ENCODE results near the gene DGAT2L6. TPM values are rescaled to one million over a fixed set of nuclear protein-coding genes. Genes with fewer than 3 reads are reported as not detected.

The DGAT2L6 gene
- total and polyA plus RNA-seq, 10 donors = not detected

- peaks cover 0 to 33% (median 6%) of the 10 kb centered on the region in 6 donors for H3K36me3 ChIP-seq
- no peak overlapping the region for H3K4me3 ChIP-seq
- no peaks in the 10 kb centered on the region for H3K4me1 ChIP-seq
- H3K27ac ChIP-seq = no peak overlapping the region
- no peaks in the 10 kb centered on the region for H3K9me3 ChIP-seq
- no peaks in the 10 kb centered on the region for H3K27me3 ChIP-seq (replicated peaks in 1 of 7)
- no peak for DNase-seq
- intact Hi-C loops (cut with DNase I; ENCODE audit: low total_unique reads) = no loop called here
- TF ChIP-seq POLR2A (IDR thresholded peaks at IDR 0.05) (no peak), CTCF (IDR thresholded peaks at IDR 0.05 in 8 of 11, conservative IDR thresholded peaks at IDR 0.05 in 3 of 11) (no peak), POLR2AphosphoS5 (IDR thresholded peaks at IDR 0.05) (no peak)
- 77 to 93% (median 92%) methylated on average over 3 to 7 of the region's 7 CpGs for WGBS, 5 donors
These were observed 8.0 kb upstream of the DGAT2L6 start for GRCh38 chrX:70169281-70169680.

GRCh38 chrX:70171624-70172023 lies 5.7 kb upstream of the DGAT2L6 start:
- no peak for DNase-seq
- peaks cover 0 to 10% (median 0%) of the 10 kb centered on the region in 6 donors for H3K36me3 ChIP-seq
- no peak overlapping the region for H3K27ac ChIP-seq
- no peaks in the 10 kb centered on the region for H3K27me3 ChIP-seq (replicated peaks in 1 of 7)
- H3K9me3 ChIP-seq = no peaks in the 10 kb centered on the region
- WGBS, 5 donors = 29 to 70% (median 52%) methylated on average over 1 to 2 of the region's 2 CpGs
- no peak overlapping the region for H3K4me3 ChIP-seq
- intact Hi-C loops (cut with DNase I; ENCODE audit: low total_unique reads) = no loop called here
- no peaks in the 10 kb centered on the region for H3K4me1 ChIP-seq
- TF ChIP-seq POLR2A (IDR thresholded peaks at IDR 0.05) = no peak
- TF ChIP-seq POLR2AphosphoS5 (IDR thresholded peaks at IDR 0.05) = no peak
- no peak for TF ChIP-seq CTCF (IDR thresholded peaks at IDR 0.05 in 8 of 11, conservative IDR thresholded peaks at IDR 0.05 in 3 of 11)

- no peak for DNase-seq
- TF ChIP-seq CTCF (IDR thresholded peaks at IDR 0.05 in 8 of 11, conservative IDR thresholded peaks at IDR 0.05 in 3 of 11) = no peak
- no peak for TF ChIP-seq POLR2A (IDR thresholded peaks at IDR 0.05)
- TF ChIP-seq POLR2AphosphoS5 (IDR thresholded peaks at IDR 0.05) = no peak
- H3K27me3 ChIP-seq (replicated peaks in 1 of 7) = no peaks in the 10 kb centered on the region
- H3K9me3 ChIP-seq = no peaks in the 10 kb centered on the region
- no peak overlapping the region for H3K27ac ChIP-seq
- H3K4me1 ChIP-seq = no peaks in the 10 kb centered on the region
- intact Hi-C loops (cut with DNase I; ENCODE audit: low total_unique reads) = no loop called here
- no peak overlapping the region for H3K4me3 ChIP-seq
- WGBS, 5 donors = 65 to 92% (median 87%) methylated on average over 3 of the region's 3 CpGs
- peaks cover 0 to 4% (median 0%) of the 10 kb centered on the region in 6 donors for H3K36me3 ChIP-seq
These were observed 5.1 kb upstream of the DGAT2L6 start for GRCh38 chrX:70172221-70172620.

GRCh38 chrX:70172964-70173363 lies 4.3 kb upstream of the DGAT2L6 start:
- TF ChIP-seq POLR2A (IDR thresholded peaks at IDR 0.05) (no peak), POLR2AphosphoS5 (IDR thresholded peaks at IDR 0.05) (no peak), CTCF (IDR thresholded peaks at IDR 0.05 in 8 of 11, conservative IDR thresholded peaks at IDR 0.05 in 3 of 11) (no peak)
- DNase-seq = no peak
- peaks cover 0 to 4% (median 0%) of the 10 kb centered on the region in 7 donors for H3K27me3 ChIP-seq (replicated peaks in 1 of 7)
- H3K4me1 ChIP-seq = no peaks in the 10 kb centered on the region
- no peaks in the 10 kb centered on the region for H3K36me3 ChIP-seq
- WGBS, 5 donors = 60 to 85% (median 74%) methylated on average over 2 to 4 of the region's 4 CpGs
- H3K27ac ChIP-seq = no peak overlapping the region
- H3K9me3 ChIP-seq = no peaks in the 10 kb centered on the region
- no peak overlapping the region for H3K4me3 ChIP-seq
- intact Hi-C loops (cut with DNase I; ENCODE audit: low total_unique reads) = no loop called here

All from spleen (tissue), 11 donors.